GM12878 (cell line): ENCODE measurements around the gene RECQL5. TPM values are rescaled to one million over a fixed set of nuclear protein-coding genes. Genes with fewer than 3 reads are reported as not detected.

Source experiments
- ASH2L ChIP-seq: fragments of 300-600, 200-600 bp; sonication (generic); IDR thresholded peaks from 2 replicates; pipeline ENCODE4 v1.6.1; 2017; ENCODE audit warnings: low read depth, mild to moderate bottlenecking, borderline replicate concordance
- BCL3 ChIP-seq: IDR thresholded peaks from 2 replicates; pipeline ENCODE4 v1.6.1; 2011; ENCODE audit warnings: borderline replicate concordance, low read depth, mild to moderate bottlenecking, moderate library complexity, low read length; ENCODE audit not compliant: insufficient read depth, poor library complexity, severe bottlenecking
- BHLHE40 ChIP-seq, 2 experiments: fragments of 450-650 bp in 1 of 2; IDR thresholded peaks; 2 replicates each; pipeline ENCODE4 v1.6.1; 2011 to 2017; ENCODE audit warnings: low read depth in 2 of 2, borderline replicate concordance in 1 of 2, improper control_type of control experiment in 1 of 2, low read length in 1 of 2, mild to moderate bottlenecking in 1 of 2
- CBFB ChIP-seq: IDR thresholded peaks from 2 replicates; pipeline ENCODE4 v1.6.1; 2016; ENCODE audit warnings: antibody characterized with exemption, low read depth
- CHD4 ChIP-seq: fragments of 200-600 bp; sonication (generic); IDR thresholded peaks from 2 replicates; pipeline ENCODE4 v1.6.1; 2016; ENCODE audit warnings: mild to moderate bottlenecking
- CREB1 ChIP-seq: IDR thresholded peaks from 2 replicates; pipeline ENCODE4 v1.6.1; 2012; ENCODE audit warnings: low read depth, mild to moderate bottlenecking, inconsistent platforms
- CTCF ChIP-seq, 3 experiments: IDR thresholded peaks in 2 of 3; conservative IDR thresholded peaks in 1 of 3; 2 replicates each; pipeline ENCODE4 v1.5.1; 2011; ENCODE audit warnings: low read depth in 3 of 3, low read length in 3 of 3, mild to moderate bottlenecking in 3 of 3, control low read depth in 2 of 3, moderate library complexity in 2 of 3, inconsistent platforms in 1 of 3, mixed read lengths in 1 of 3; ENCODE audit not compliant: control insufficient read depth in 2 of 3, insufficient read depth in 1 of 3; ENCODE audit errors: extremely low read depth in 1 of 3
- E2F8 ChIP-seq: fragments of 450-650 bp; IDR thresholded peaks from 2 replicates; pipeline ENCODE4 v1.6.1; 2018; ENCODE audit warnings: mild to moderate bottlenecking, low read depth, moderate library complexity; ENCODE audit not compliant: partially characterized antibody
- GATAD2B ChIP-seq: fragments of 450-650 bp; conservative IDR thresholded peaks from 2 replicates; pipeline ENCODE4 v1.6.1; 2017; ENCODE audit warnings: low read depth, mild to moderate bottlenecking, moderate library complexity
- MEF2B ChIP-seq: fragments of 450-650 bp; IDR thresholded peaks from 2 replicates; pipeline ENCODE4 v1.6.1; 2018; ENCODE audit warnings: mild to moderate bottlenecking, moderate library complexity; ENCODE audit not compliant: partially characterized antibody, poor library complexity, severe bottlenecking
- MLLT1 ChIP-seq: fragments of 450-650 bp; IDR thresholded peaks from 2 replicates; pipeline ENCODE4 v1.6.1; 2016; ENCODE audit warnings: mild to moderate bottlenecking
- NFIC ChIP-seq: IDR thresholded peaks from 2 replicates; pipeline ENCODE4 v1.6.1; 2012; ENCODE audit warnings: low read depth, mild to moderate bottlenecking, inconsistent platforms, low read length, moderate library complexity
- PAX8 ChIP-seq: fragments of 450-650 bp; IDR thresholded peaks from 2 replicates; pipeline ENCODE4 v1.6.1; 2017; ENCODE audit warnings: mild to moderate bottlenecking, moderate library complexity
- POLR2A ChIP-seq: IDR thresholded peaks from 2 replicates; pipeline ENCODE4 v1.6.1; 2011; ENCODE audit warnings: low read depth, mild to moderate bottlenecking, low read length
- PRDM15 ChIP-seq: fragments of 450-650 bp; formaldehyde crosslinking; IDR thresholded peaks from 2 replicates; pipeline ENCODE4 v1.4.0; 2020; ENCODE audit warnings: mild to moderate bottlenecking, moderate library complexity
- SMC3 ChIP-seq: IDR thresholded peaks from 2 replicates; pipeline ENCODE4 v1.6.1; 2011; ENCODE audit warnings: low read length, improper control_type of control experiment, borderline replicate concordance
- polyA plus RNA-seq, 11 experiments: library from polyadenylated mRNA; depleted of rRNA in 4 of 11; unstranded in 6 of 11; stranded (reverse) in 5 of 11; fragments of >200 nt; fragmentation: Nextera tagmentation in 4 of 11; fragmentation: Illumina TruSeq in 1 of 11; extraction: Ambion mirVana in 4 of 11; extraction: Trizol in 1 of 11; gene quantifications; 1 replicate in 1 of 11; 2 replicates in 10 of 11; pipeline versions ENCODE4 v1.2.1 to v1.2.3, GENCODE V29; 2011 to 2016; ENCODE audit warnings: inconsistent platforms in 2 of 11, missing spikeins in 2 of 11, low read depth in 1 of 11
- total RNA-seq, 4 experiments: library from RNA; depleted of rRNA in 3 of 4; stranded (reverse); fragments of >200 nt in 3 of 4; fragmentation: Illumina TruSeq in 1 of 4; extraction: Trizol in 1 of 4; gene quantifications; 2 replicates each; pipeline versions ENCODE4 v1.2.1 to v1.2.3, GENCODE V29; 2013 to 2021

The RECQL5 gene
- total and polyA plus RNA-seq, 10 of the 15 experiments (the other 5 are each of a cell fraction or from before 2014, with no cell fraction given) = 3.6 to 30.6 (median 20.1) TPM

DNA sequence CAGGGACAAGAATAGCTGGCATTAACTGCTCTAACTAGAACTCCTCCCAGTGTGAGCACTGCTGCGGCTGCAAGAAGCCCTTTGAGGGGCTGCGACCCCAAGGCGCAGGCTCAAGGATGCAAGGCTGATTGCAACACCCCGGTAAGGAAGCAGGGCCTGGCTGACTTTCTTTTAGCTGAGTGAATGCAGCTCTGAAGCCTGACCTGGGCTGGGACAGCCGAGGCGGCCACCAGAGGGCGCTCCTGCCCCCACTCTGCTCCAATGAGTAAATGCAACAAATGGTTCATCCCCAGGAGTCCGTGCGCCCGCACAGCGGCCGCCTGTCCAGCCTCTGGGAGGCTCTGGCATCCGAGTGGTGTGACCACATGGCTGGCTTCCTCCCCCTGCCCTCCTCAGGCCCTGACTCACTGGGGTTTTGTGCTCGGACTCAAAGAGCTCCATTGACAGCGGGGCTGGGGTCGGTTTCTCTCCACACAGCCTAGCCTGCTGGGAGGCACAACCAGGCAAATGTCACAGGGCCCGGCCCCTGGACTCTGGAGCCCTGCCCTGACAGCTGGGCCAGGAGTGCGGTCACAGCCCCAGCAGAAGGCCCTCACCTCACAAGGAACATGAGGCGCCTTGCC lies 34.0 kb downstream of the RECQL5 start, which contains the start of gene SMIM5 (continued):
- TF ChIP-seq PRDM15 (CRISPR knock-in tag) (no peak), NFIC (no peak), POLR2A (no peak), GATAD2B (no peak), BCL3 (no peak), CREB1 (no peak), MLLT1 (no peak), BHLHE40 (IDR thresholded peaks at IDR 0.05; ENCODE audit: borderline replicate concordance in 1 of 2, low read depth in 2 of 2, low read length in 1 of 2) (no peak), MEF2B (no peak), CBFB (no peak), SMC3 (peak; percentile 94), ASH2L (no peak), PAX8 (no peak), CHD4 (no peak), CTCF (IDR thresholded peaks at IDR 0.05 in 2 of 3, conservative IDR thresholded peaks at IDR 0.05 in 1 of 3; ENCODE audit: control insufficient read depth in 2 of 3, extremely low read depth in 1 of 3, insufficient read depth in 1 of 3, low read depth in 3 of 3, low read length in 3 of 3) (peak; percentile 87 to 95 (median 92)), E2F8 (no peak)
